ENCODE measurements around the gene MYCL.

Gene MYCL

GRCh38 chr1:39901714-39902459 lies at the start of gene MYCL:
Gene MYCL, minus strand, starts transcription at chr1:39901917. Its CDS starts 483 bp downstream, at chr1:39901434.
- DNase-seq, result peak; percentile 74

GRCh38 chr1:39949891-39950290 lies 48.2 kb upstream of the MYCL start:
- DNase-seq, result no peak

- no peak for DNase-seq
Measured at GRCh38 chr1:39947260-39947659, 45.5 kb upstream of the MYCL start.

GRCh38 chr1:39946216-39946615 lies 44.5 kb upstream of the MYCL start:
- DNase-seq, result no peak

GRCh38 chr1:39944410-39945112 lies 42.8 kb upstream of the MYCL start:
- DNase-seq, result peak; percentile 68

- no peak for DNase-seq
Measured at GRCh38 chr1:39943471-39944290, 42.0 kb upstream of the MYCL start.

GRCh38 chr1:39940980-39941871 lies 39.5 kb upstream of the MYCL start:
- no peak for DNase-seq

- DNase-seq, result peak; percentile 38
Measured at GRCh38 chr1:39940253-39940652, 38.5 kb upstream of the MYCL start.

GRCh38 chr1:39938856-39939255 lies 37.1 kb upstream of the MYCL start:
- DNase-seq, result no peak

- no peak for DNase-seq
Measured at GRCh38 chr1:39936724-39937491, 35.2 kb upstream of the MYCL start.

GRCh38 chr1:39933956-39934941 lies 32.5 kb upstream of the MYCL start:
- DNase-seq, result peak; percentile 20

GRCh38 chr1:39928809-39929587 lies 27.3 kb upstream of the MYCL start:
- DNase-seq, result no peak

- DNase-seq, result no peak
Measured at GRCh38 chr1:39927538-39927937, 25.8 kb upstream of the MYCL start.

- DNase-seq, result no peak
Measured at GRCh38 chr1:39926820-39927219, 25.1 kb upstream of the MYCL start.

- DNase-seq, result no peak
Measured at GRCh38 chr1:39926343-39926793, 24.7 kb upstream of the MYCL start.

GRCh38 chr1:39925721-39926342 lies 24.1 kb upstream of the MYCL start:
- no peak for DNase-seq

GRCh38 chr1:39922251-39922688 lies 20.6 kb upstream of the MYCL start:
- no peak for DNase-seq

- DNase-seq, result peak; percentile 73
Measured at GRCh38 chr1:39919545-39919944, 17.8 kb upstream of the MYCL start.

GRCh38 chr1:39917825-39918224 lies 16.1 kb upstream of the MYCL start:
- DNase-seq, result no peak

All from hematopoietic multipotent progenitor cell treated with erythropoietin and hydrocortisone succinate and interleukin-3 and kit ligand, for 8 days (in vitro differentiated cells).